Fibroblast of lung (primary cell): Measurements from ENCODE around the gene UNC45A. TPM values are rescaled to one million over a fixed set of nuclear protein-coding genes. Genes with fewer than 3 reads are reported as not detected.

ENCODE experiments used
- DNase-seq, 2 donors: peaks; one replicate each; pipeline versions ENCODE4 v3.0.0 to v3.0.0-alpha.2; 2010; ENCODE audit warnings: low read depth in 2 of 2
- H2AFZ ChIP-seq: 2 replicates; pipeline ENCODE4 v1.5.1; 2012; ENCODE audit warnings: low read length, control low read depth, inconsistent platforms
- H3K27ac ChIP-seq: 2 replicates; pipeline ENCODE4 v1.5.1; 2011; ENCODE audit warnings: low read length, control low read depth; ENCODE audit not compliant: insufficient read depth
- H3K27me3 ChIP-seq: 2 replicates; pipeline ENCODE4 v1.5.1; 2011; ENCODE audit warnings: mild to moderate bottlenecking, low read length; ENCODE audit not compliant: control insufficient read depth, insufficient read depth
- H3K36me3 ChIP-seq: 2 replicates; pipeline ENCODE4 v1.5.1; 2011; ENCODE audit warnings: low read length; ENCODE audit not compliant: control insufficient read depth, insufficient read depth
- H3K4me1 ChIP-seq: 2 replicates; pipeline ENCODE4 v1.5.1; 2011; ENCODE audit warnings: low read length; ENCODE audit not compliant: control insufficient read depth, insufficient read depth; ENCODE audit errors: extremely low read depth
- H3K4me2 ChIP-seq: 2 replicates; pipeline ENCODE4 v1.5.1; 2011; ENCODE audit warnings: low read length, control low read depth; ENCODE audit not compliant: insufficient read depth; ENCODE audit errors: extremely low read depth
- H3K4me3 ChIP-seq, 4 experiments: fragments of 200-600 bp in 1 of 4; sonication (generic) in 1 of 4; replicated peaks in 1 of 4; 2 replicates each; pipeline ENCODE4 v1.5.1; 2011 to 2016; ENCODE audit warnings: low read length in 4 of 4, low read depth in 3 of 4, mild to moderate bottlenecking in 3 of 4, control low read depth in 2 of 4, inconsistent platforms in 1 of 4, mixed read lengths in 1 of 4; ENCODE audit not compliant: insufficient read depth in 1 of 4; ENCODE audit errors: control extremely low read depth in 1 of 4
- H3K79me2 ChIP-seq: 2 replicates; pipeline ENCODE4 v1.5.1; 2012; ENCODE audit warnings: mild to moderate bottlenecking, low read length, inconsistent platforms; ENCODE audit not compliant: control insufficient read depth, insufficient read depth
- H3K9ac ChIP-seq: 2 replicates; pipeline ENCODE4 v1.5.1; 2011; ENCODE audit warnings: mild to moderate bottlenecking, low read length, control low read depth; ENCODE audit not compliant: insufficient read depth
- H3K9me3 ChIP-seq: 2 replicates; pipeline ENCODE4 v1.5.1; 2012; ENCODE audit warnings: low read depth, low read length; ENCODE audit not compliant: control insufficient read depth, insufficient read depth
- H4K20me1 ChIP-seq: 2 replicates; pipeline ENCODE4 v1.5.1; 2011; ENCODE audit warnings: low read length; ENCODE audit not compliant: control insufficient read depth, insufficient read depth; ENCODE audit errors: extremely low read depth
- EZH2 ChIP-seq: IDR thresholded peaks from 2 replicates; pipeline ENCODE4 v1.5.1; 2012; ENCODE audit warnings: low read length, control low read depth, mild to moderate bottlenecking; ENCODE audit errors: missing control alignments
- polyA plus RNA-seq, 2 donors: library from polyadenylated mRNA; depleted of rRNA in 1 of 2; stranded (reverse) in 1 of 2; unstranded in 1 of 2; fragments of >200 nt; gene quantifications; 2 replicates each; pipeline ENCODE4 v1.2.1, GENCODE V29; 2011 to 2012; ENCODE audit warnings: missing spikeins in 1 of 2
- total RNA-seq: library from RNA; depleted of rRNA; stranded (reverse); fragments of >200 nt; gene quantifications from 2 replicates; pipeline ENCODE4 v1.2.1, GENCODE V29; 2014
- TF ChIP-seq, protein P1 (sequence below), 2 donors: IDR thresholded peaks in 1 of 2; conservative IDR thresholded peaks in 1 of 2; 1 replicate in 1 of 2; 2 replicates in 1 of 2; pipeline ENCODE4 v1.5.1; 2011 to 2012; ENCODE audit warnings: low read length in 2 of 2, control low read depth in 1 of 2, inconsistent platforms in 1 of 2, low read depth in 1 of 2, mild to moderate bottlenecking in 1 of 2

UNC45A gene
- total and polyA plus RNA-seq, 2 donors (not counting 1 experiment from before 2014, with no cell fraction given), result 41.7 to 104 TPM

DNA sequence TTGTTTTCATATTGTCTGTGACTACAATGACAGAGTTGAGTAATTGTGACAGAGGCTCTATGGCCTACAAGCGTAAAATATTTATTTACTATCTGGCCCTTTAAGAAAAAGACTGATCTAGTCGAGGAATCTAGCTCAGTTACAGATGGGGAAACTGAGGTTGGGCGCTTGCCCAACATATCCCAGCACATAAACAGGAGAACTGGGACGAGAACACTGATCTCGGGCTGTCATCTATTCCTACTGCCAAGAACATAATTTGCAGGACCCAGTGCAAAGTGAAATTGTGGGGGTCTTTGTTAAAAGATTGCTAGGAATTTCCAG, 48.8 kb upstream of the UNC45A start:
- TF ChIP-seq, protein P1, sequence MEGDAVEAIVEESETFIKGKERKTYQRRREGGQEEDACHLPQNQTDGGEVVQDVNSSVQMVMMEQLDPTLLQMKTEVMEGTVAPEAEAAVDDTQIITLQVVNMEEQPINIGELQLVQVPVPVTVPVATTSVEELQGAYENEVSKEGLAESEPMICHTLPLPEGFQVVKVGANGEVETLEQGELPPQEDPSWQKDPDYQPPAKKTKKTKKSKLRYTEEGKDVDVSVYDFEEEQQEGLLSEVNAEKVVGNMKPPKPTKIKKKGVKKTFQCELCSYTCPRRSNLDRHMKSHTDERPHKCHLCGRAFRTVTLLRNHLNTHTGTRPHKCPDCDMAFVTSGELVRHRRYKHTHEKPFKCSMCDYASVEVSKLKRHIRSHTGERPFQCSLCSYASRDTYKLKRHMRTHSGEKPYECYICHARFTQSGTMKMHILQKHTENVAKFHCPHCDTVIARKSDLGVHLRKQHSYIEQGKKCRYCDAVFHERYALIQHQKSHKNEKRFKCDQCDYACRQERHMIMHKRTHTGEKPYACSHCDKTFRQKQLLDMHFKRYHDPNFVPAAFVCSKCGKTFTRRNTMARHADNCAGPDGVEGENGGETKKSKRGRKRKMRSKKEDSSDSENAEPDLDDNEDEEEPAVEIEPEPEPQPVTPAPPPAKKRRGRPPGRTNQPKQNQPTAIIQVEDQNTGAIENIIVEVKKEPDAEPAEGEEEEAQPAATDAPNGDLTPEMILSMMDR (conservative IDR thresholded peaks at IDR 0.05 in 1 of 2, IDR thresholded peaks at IDR 0.05 in 1 of 2; ENCODE audit: low read depth in 1 of 2, low read length in 2 of 2), result no peak
- no peak for TF ChIP-seq EZH2
- H3K27me3 ChIP-seq, result no peaks in the 10 kb centered on the region
- no peak for DNase-seq
- no peaks in the 10 kb centered on the region for H4K20me1 ChIP-seq
- H3K4me2 ChIP-seq, result no peak overlapping the region
- no peaks in the 10 kb centered on the region for H3K9me3 ChIP-seq
- H2AFZ ChIP-seq, result no peak overlapping the region
- H3K9ac ChIP-seq, result no peak overlapping the region
- peaks cover 14% of the 10 kb centered on the region for H3K36me3 ChIP-seq
- H3K27ac ChIP-seq, result no peak overlapping the region
- peaks cover 17% of the 10 kb centered on the region for H3K4me1 ChIP-seq
- H3K4me3 ChIP-seq, result peak overlapping the region in 1 of 4 experiments; percentile 16
- H3K79me2 ChIP-seq, result peaks cover 5% of the 10 kb centered on the region

DNA sequence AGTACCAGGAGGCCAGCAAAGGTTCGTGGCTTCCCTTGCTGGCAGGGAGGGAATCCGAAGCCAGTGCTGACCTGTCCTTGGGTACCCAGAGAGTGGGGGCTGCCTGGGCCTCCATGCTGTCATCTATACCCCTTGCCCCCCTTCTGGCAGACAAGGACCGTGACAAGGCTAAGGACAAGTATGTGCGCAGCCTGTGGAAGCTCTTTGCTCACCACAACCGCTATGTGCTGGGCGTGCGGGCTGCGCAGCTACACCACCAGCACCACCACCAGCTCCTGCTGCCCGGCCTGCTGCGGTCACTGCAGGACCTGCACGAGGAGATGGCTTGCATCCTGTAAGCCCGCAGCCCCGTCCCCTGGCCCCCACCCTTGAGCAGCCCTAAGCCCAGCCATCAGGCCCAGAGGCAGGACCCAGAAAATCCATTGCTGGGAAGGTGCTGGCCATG, 48.0 kb upstream of the UNC45A start:
- no peak for TF ChIP-seq EZH2
- TF ChIP-seq, protein P1 (conservative IDR thresholded peaks at IDR 0.05 in 1 of 2, IDR thresholded peaks at IDR 0.05 in 1 of 2; ENCODE audit: low read depth in 1 of 2, low read length in 2 of 2), result no peak
- no peak for DNase-seq
- Histone ChIP-seq H3K4me1 (peaks cover 17% of the 10 kb centered on the region), H3K27me3 (no peaks in the 10 kb centered on the region), H2AFZ (no peak overlapping the region), H3K9ac (no peak overlapping the region), H3K9me3 (no peaks in the 10 kb centered on the region), H4K20me1 (no peaks in the 10 kb centered on the region), H3K36me3 (peaks cover 14% of the 10 kb centered on the region), H3K27ac (no peak overlapping the region), H3K4me2 (no peak overlapping the region), H3K4me3 (no peak overlapping the region), H3K79me2 (peaks cover 5% of the 10 kb centered on the region)

GRCh38 chr15:90889313-90889730, 45.8 kb upstream of the UNC45A start:
- Histone ChIP-seq H3K4me3 (no peak overlapping the region), H3K9me3 (no peaks in the 10 kb centered on the region), H2AFZ (no peak overlapping the region), H3K27me3 (no peaks in the 10 kb centered on the region), H3K36me3 (peaks cover 19% of the 10 kb centered on the region), H3K4me1 (peaks cover 11% of the 10 kb centered on the region), H4K20me1 (no peaks in the 10 kb centered on the region), H3K9ac (no peak overlapping the region), H3K4me2 (no peak overlapping the region), H3K27ac (no peak overlapping the region), H3K79me2 (peaks cover 5% of the 10 kb centered on the region)
- TF ChIP-seq, protein P1 (conservative IDR thresholded peaks at IDR 0.05 in 1 of 2, IDR thresholded peaks at IDR 0.05 in 1 of 2; ENCODE audit: low read depth in 1 of 2, low read length in 2 of 2), result no peak
- TF ChIP-seq EZH2, result no peak
- peak in 1 of 2 donors; percentile 11 for DNase-seq
